A549 (cell line): Measurements from ENCODE around the gene VNN1.

Experiments used
- BHLHE40 ChIP-seq: IDR thresholded peaks from 2 replicates; pipeline ENCODE4 v1.6.1; 2012; ENCODE audit warnings: low read depth, low read length, inconsistent platforms
- CEBPB ChIP-seq, 2 experiments: fragments of >200 bp in 1 of 2; sonication (Bioruptor Twin) in 1 of 2; formaldehyde crosslinking in 1 of 2; IDR thresholded peaks; 2 replicates each; pipeline ENCODE4 v1.6.1; 2012 to 2016
- CTCF ChIP-seq: fragments of >200 bp; sonication (Bioruptor Twin); formaldehyde crosslinking; IDR thresholded peaks from 3 replicates; pipeline ENCODE4 v1.5.1; 2016
- EP300 ChIP-seq, 2 experiments: fragments of >200 bp; sonication (Bioruptor Twin); formaldehyde crosslinking; IDR thresholded peaks; 2 replicates in 1 of 2; 3 replicates in 1 of 2; pipeline ENCODE4 v1.6.1; 2016 to 2017
- JUN ChIP-seq, 2 experiments: fragments of >200 bp; sonication (Bioruptor Twin); formaldehyde crosslinking; IDR thresholded peaks; 2 replicates in 1 of 2; 3 replicates in 1 of 2; pipeline ENCODE4 v1.6.1; 2016 to 2017
- JUNB ChIP-seq: fragments of >200 bp; sonication (Bioruptor Twin); formaldehyde crosslinking; IDR thresholded peaks from 2 replicates; pipeline ENCODE4 v1.6.1; 2016
- MAFK ChIP-seq: fragments of 450-650 bp; IDR thresholded peaks from 2 replicates; pipeline ENCODE4 v1.6.1; 2014; ENCODE audit not compliant: partially characterized antibody
- MAX ChIP-seq: IDR thresholded peaks from 2 replicates; pipeline ENCODE4 v1.6.1; 2012
- POLR2AphosphoS2 ChIP-seq: conservative IDR thresholded peaks from 2 replicates; pipeline ENCODE4 v1.6.1; 2012; ENCODE audit warnings: low read length, improper control_type of control experiment, inconsistent platforms
- RAD21 ChIP-seq, 2 experiments: fragments of >200 bp in 1 of 2; sonication (Bioruptor Twin) in 1 of 2; formaldehyde crosslinking in 1 of 2; IDR thresholded peaks in 1 of 2; conservative IDR thresholded peaks in 1 of 2; 2 replicates in 1 of 2; 3 replicates in 1 of 2; pipeline ENCODE4 v1.6.1; 2012 to 2018; ENCODE audit warnings: inconsistent platforms in 1 of 2
- TFCP2L1 ChIP-seq: fragments of 250-450 bp; sonication (Bioruptor Pico); IDR thresholded peaks from 2 replicates; pipeline ENCODE4 v1.5.0; 2021; ENCODE audit warnings: mild to moderate bottlenecking
- USF2 ChIP-seq: fragments of 450-650 bp; IDR thresholded peaks from 2 replicates; pipeline ENCODE4 v1.6.1; 2014; ENCODE audit warnings: antibody characterized with exemption

GRCh38 chr6:132751828-132752227, 38.0 kb upstream of the VNN1 start:
- TF ChIP-seq USF2 (no peak), JUNB (no peak), CTCF (no peak), MAFK (no peak), RAD21 (conservative IDR thresholded peaks at IDR 0.05 in 1 of 2, IDR thresholded peaks at IDR 0.05 in 1 of 2) (no peak), MAX (no peak), EP300 (IDR thresholded peaks at IDR 0.05) (no peak), BHLHE40 (no peak), POLR2AphosphoS2 (no peak), TFCP2L1 (no peak), CEBPB (IDR thresholded peaks at IDR 0.05) (no peak), JUN (IDR thresholded peaks at IDR 0.05) (no peak)
